ENCODE data around the gene ROBO4. TPM values are rescaled to one million over a fixed set of nuclear protein-coding genes. Genes with fewer than 3 reads are reported as not detected.

Gene ROBO4
- total RNA-seq, 1 donor from 2014 or later: 0.25 TPM

DNA sequence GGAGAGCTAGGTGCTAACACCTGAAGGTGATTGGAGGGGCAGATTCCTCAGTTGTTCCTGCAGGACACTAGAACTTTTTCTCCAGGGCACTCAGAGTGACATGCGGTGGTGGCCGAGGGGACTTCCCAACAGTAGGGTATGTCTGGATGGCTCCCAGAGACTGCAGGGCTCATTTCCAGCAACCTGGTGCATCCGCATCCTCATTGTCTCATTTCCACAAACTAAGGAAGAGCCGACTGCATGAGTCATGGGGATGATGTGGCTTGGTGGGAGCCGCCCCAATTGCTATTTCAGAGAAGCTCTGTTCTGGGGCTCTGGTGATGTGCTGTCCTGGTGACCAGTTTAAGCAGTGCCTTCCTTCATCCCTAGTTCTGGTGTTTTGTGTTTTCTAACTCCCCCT, 2.8 kb upstream of the ROBO4 start:
- Histone ChIP-seq H3K4me1 (ENCODE audit: insufficient read depth, low read length) (peaks cover 50% of the 10 kb centered on the region), H4K20me1 (ENCODE audit: insufficient read depth, low read length) (no peaks in the 10 kb centered on the region), H3K9ac (ENCODE audit: low read length) (peak overlapping the region; percentile 65), H3K4me2 (ENCODE audit: low read length) (peak overlapping the region; percentile 77), H3K36me3 (ENCODE audit: insufficient read depth, low read length) (no peaks in the 10 kb centered on the region), H3K79me2 (ENCODE audit: insufficient read depth, low read length) (no peaks in the 10 kb centered on the region), H3K4me3 (ENCODE audit: insufficient read depth, low read depth, low read length) (no peak overlapping the region), H2AFZ (ENCODE audit: low read depth, low read length) (peak overlapping the region; percentile 29), H3K27me3 (ENCODE audit: insufficient read depth, low read length) (no peaks in the 10 kb centered on the region), H3K9me3 (ENCODE audit: insufficient read depth, low read depth, low read length) (no peaks in the 10 kb centered on the region), H3K27ac (ENCODE audit: low read depth, low read length) (peak overlapping the region; percentile 89)
- Mint-ChIP-seq H3K4me3 (ENCODE audit: unreplicated experiment) (no peak overlapping the region), H3K4me1 (ENCODE audit: low read depth, unreplicated experiment) (peaks cover 30% of the 10 kb centered on the region), H3K9me3 (ENCODE audit: unreplicated experiment) (peaks cover 2% of the 10 kb centered on the region), H3K27ac (ENCODE audit: unreplicated experiment) (peak overlapping the region; percentile 50), H3K27me3 (ENCODE audit: low read depth, unreplicated experiment) (peaks cover 4% of the 10 kb centered on the region), H3K36me3 (ENCODE audit: low read depth, unreplicated experiment) (no peaks in the 10 kb centered on the region)
- TF ChIP-seq, protein P1, sequence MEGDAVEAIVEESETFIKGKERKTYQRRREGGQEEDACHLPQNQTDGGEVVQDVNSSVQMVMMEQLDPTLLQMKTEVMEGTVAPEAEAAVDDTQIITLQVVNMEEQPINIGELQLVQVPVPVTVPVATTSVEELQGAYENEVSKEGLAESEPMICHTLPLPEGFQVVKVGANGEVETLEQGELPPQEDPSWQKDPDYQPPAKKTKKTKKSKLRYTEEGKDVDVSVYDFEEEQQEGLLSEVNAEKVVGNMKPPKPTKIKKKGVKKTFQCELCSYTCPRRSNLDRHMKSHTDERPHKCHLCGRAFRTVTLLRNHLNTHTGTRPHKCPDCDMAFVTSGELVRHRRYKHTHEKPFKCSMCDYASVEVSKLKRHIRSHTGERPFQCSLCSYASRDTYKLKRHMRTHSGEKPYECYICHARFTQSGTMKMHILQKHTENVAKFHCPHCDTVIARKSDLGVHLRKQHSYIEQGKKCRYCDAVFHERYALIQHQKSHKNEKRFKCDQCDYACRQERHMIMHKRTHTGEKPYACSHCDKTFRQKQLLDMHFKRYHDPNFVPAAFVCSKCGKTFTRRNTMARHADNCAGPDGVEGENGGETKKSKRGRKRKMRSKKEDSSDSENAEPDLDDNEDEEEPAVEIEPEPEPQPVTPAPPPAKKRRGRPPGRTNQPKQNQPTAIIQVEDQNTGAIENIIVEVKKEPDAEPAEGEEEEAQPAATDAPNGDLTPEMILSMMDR (IDR thresholded peaks at IDR 0.05; ENCODE audit: insufficient read depth, low read depth, low read length): no peak
- no peak for TF ChIP-seq EZH2 (IDR thresholded peaks at IDR 0.05; ENCODE audit: insufficient read depth, low read length)
- DNase-seq (ENCODE audit: low read depth) (peak; percentile 83), FAIRE-seq (peak; percentile 95)

DNA sequence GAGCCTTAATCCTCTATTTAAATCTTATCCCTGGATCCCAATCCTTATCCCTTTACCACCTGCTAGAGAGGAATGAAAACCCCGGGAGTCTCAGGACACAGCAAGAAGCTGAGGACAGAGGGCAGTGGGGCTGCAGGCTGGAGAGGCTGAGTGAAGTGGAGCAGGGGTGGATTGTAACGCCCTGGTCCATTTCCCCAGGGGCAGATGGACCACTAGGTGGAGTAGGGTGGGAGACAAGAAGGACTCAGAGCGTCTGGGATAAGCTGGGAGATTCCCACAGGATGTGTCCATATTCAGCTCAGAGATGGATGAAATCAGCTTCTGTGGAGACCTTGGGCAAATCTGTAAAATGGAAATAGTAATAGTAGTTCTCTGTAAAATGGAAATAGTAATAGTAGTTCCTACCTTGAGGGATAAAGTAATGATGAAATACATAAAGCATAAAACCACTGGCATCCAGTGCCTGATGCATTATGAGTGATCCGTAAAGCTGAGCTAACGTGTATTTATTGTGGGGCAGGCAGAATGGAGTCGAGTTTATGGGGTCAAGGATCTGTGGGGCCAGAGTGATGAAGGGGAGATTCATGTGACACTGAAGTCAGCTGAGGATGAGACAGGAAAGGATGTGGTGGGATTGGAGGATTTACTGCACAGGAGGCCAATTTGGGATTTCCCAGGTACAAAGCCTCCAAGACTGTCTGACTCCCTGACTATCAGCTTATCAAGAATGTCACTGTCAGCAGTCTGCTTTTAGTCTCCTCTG, 1.9 kb upstream of the ROBO4 start:
- no peak overlapping the region for H3K4me3 ChIP-seq (ENCODE audit: insufficient read depth, low read depth, low read length)
- peak overlapping the region; percentile 89 for H3K27ac ChIP-seq (ENCODE audit: low read depth, low read length)
- H3K79me2 ChIP-seq (ENCODE audit: insufficient read depth, low read length): no peaks in the 10 kb centered on the region
- H3K4me1 ChIP-seq (ENCODE audit: insufficient read depth, low read length): peaks cover 50% of the 10 kb centered on the region
- peak overlapping the region; percentile 77 for H3K4me2 ChIP-seq (ENCODE audit: low read length)
- Mint-ChIP-seq H3K27ac (ENCODE audit: unreplicated experiment) (no peak overlapping the region), H3K4me1 (ENCODE audit: low read depth, unreplicated experiment) (peaks cover 30% of the 10 kb centered on the region), H3K27me3 (ENCODE audit: low read depth, unreplicated experiment) (peaks cover 8% of the 10 kb centered on the region), H3K4me3 (ENCODE audit: unreplicated experiment) (no peak overlapping the region), H3K36me3 (ENCODE audit: low read depth, unreplicated experiment) (no peaks in the 10 kb centered on the region), H3K9me3 (ENCODE audit: unreplicated experiment) (peaks cover 2% of the 10 kb centered on the region)
- no peak overlapping the region for H2AFZ ChIP-seq (ENCODE audit: low read depth, low read length)
- no peaks in the 10 kb centered on the region for H3K27me3 ChIP-seq (ENCODE audit: insufficient read depth, low read length)
- peak overlapping the region; percentile 65 for H3K9ac ChIP-seq (ENCODE audit: low read length)
- no peak for TF ChIP-seq EZH2 (IDR thresholded peaks at IDR 0.05; ENCODE audit: insufficient read depth, low read length)
- TF ChIP-seq, protein P1 (IDR thresholded peaks at IDR 0.05; ENCODE audit: insufficient read depth, low read depth, low read length): no peak
- FAIRE-seq: peak; percentile 9
- no peaks in the 10 kb centered on the region for H4K20me1 ChIP-seq (ENCODE audit: insufficient read depth, low read length)
- H3K9me3 ChIP-seq (ENCODE audit: insufficient read depth, low read depth, low read length): no peaks in the 10 kb centered on the region
- H3K36me3 ChIP-seq (ENCODE audit: insufficient read depth, low read length): no peaks in the 10 kb centered on the region
- no peak for DNase-seq (ENCODE audit: low read depth)

DNA sequence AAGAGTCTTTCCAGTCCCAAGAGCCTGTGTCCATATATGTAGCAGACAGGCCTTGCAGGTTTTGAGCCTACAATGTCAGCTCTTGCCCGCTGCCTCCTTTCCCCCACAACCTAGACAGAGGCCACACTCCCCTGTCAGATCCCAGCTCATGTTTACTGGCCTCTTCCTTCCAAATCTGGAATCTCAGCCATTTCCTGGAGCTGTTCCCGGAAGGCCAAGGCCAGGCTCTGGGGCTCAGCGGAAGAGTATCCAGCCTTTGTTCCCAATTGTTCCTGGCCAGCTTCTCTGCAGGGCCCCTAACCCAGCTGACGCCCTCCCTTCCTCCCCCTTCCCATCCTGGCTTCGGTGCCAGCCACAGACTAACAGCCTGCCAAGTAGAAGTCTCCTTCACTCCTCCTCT, 1.0 kb upstream of the ROBO4 start:
- no peaks in the 10 kb centered on the region for H3K27me3 ChIP-seq (ENCODE audit: insufficient read depth, low read length)
- H3K4me1 ChIP-seq (ENCODE audit: insufficient read depth, low read length): peaks cover 50% of the 10 kb centered on the region
- H3K79me2 ChIP-seq (ENCODE audit: insufficient read depth, low read length): no peaks in the 10 kb centered on the region
- no peak for FAIRE-seq
- peak overlapping the region; percentile 94 for H3K27ac Mint-ChIP-seq (ENCODE audit: unreplicated experiment)
- H3K9ac ChIP-seq (ENCODE audit: low read length): peak overlapping the region; percentile 65
- H3K27ac ChIP-seq (ENCODE audit: low read depth, low read length): peak overlapping the region; percentile 89
- no peaks in the 10 kb centered on the region for H3K36me3 ChIP-seq (ENCODE audit: insufficient read depth, low read length)
- no peak for DNase-seq (ENCODE audit: low read depth)
- H2AFZ ChIP-seq (ENCODE audit: low read depth, low read length): peak overlapping the region; percentile 61
- no peaks in the 10 kb centered on the region for H3K36me3 Mint-ChIP-seq (ENCODE audit: low read depth, unreplicated experiment)
- no peaks in the 10 kb centered on the region for H3K9me3 ChIP-seq (ENCODE audit: insufficient read depth, low read depth, low read length)
- no peak overlapping the region for H3K4me3 ChIP-seq (ENCODE audit: insufficient read depth, low read depth, low read length)
- peaks cover 17% of the 10 kb centered on the region for H3K27me3 Mint-ChIP-seq (ENCODE audit: low read depth, unreplicated experiment)
- H3K9me3 Mint-ChIP-seq (ENCODE audit: unreplicated experiment): peaks cover 2% of the 10 kb centered on the region
- peak overlapping the region; percentile 77 for H3K4me2 ChIP-seq (ENCODE audit: low read length)
- no peaks in the 10 kb centered on the region for H4K20me1 ChIP-seq (ENCODE audit: insufficient read depth, low read length)
- H3K4me1 Mint-ChIP-seq (ENCODE audit: low read depth, unreplicated experiment): peaks cover 30% of the 10 kb centered on the region
- peak overlapping the region; percentile 65 for H3K4me3 Mint-ChIP-seq (ENCODE audit: unreplicated experiment)
- TF ChIP-seq, protein P1 (IDR thresholded peaks at IDR 0.05; ENCODE audit: insufficient read depth, low read depth, low read length): no peak
- no peak for TF ChIP-seq EZH2 (IDR thresholded peaks at IDR 0.05; ENCODE audit: insufficient read depth, low read length)
